Neural progenitor cell (in vitro differentiated cells): ENCODE measurements around the gene NKD1.

ENCODE experiments used
- EZH2 ChIP-seq: fragments of 200-600 bp; sonication (generic); IDR thresholded peaks from 2 replicates; pipeline ENCODE4 v1.6.1; 2017; ENCODE audit warnings: antibody characterized with exemption, mild to moderate bottlenecking, moderate library complexity
- EZH2phosphoT487 ChIP-seq: fragments of 200-600 bp; sonication (generic); IDR thresholded peaks from 2 replicates; pipeline ENCODE4 v1.6.1; 2017; ENCODE audit warnings: antibody characterized with exemption
- TF ChIP-seq, protein P1 (sequence below): fragments of 200-600 bp; sonication (generic); IDR thresholded peaks from 2 replicates; pipeline ENCODE4 v1.5.1; 2017; ENCODE audit warnings: antibody characterized with exemption, mild to moderate bottlenecking

DNA sequence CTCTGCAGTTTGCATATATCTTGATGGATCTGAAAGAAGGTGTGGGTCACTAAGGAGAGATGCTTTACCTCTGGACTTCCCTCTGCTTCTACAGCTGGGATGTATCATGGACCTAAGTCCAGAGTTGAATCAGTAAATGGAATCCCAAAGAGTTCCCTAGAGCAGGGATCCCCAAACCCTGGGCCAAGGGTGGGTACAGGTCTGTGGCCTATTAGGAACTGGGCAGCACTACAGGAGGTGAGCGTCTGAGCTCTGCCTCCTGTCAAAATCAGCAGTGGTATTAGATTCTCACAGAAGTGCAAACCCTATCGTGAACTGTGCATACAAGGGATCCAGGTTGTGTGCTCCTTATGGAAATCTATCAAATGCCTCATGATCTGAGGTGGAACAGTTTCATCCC is 39.3 kb downstream of the NKD1 start:
- TF ChIP-seq, protein P1, sequence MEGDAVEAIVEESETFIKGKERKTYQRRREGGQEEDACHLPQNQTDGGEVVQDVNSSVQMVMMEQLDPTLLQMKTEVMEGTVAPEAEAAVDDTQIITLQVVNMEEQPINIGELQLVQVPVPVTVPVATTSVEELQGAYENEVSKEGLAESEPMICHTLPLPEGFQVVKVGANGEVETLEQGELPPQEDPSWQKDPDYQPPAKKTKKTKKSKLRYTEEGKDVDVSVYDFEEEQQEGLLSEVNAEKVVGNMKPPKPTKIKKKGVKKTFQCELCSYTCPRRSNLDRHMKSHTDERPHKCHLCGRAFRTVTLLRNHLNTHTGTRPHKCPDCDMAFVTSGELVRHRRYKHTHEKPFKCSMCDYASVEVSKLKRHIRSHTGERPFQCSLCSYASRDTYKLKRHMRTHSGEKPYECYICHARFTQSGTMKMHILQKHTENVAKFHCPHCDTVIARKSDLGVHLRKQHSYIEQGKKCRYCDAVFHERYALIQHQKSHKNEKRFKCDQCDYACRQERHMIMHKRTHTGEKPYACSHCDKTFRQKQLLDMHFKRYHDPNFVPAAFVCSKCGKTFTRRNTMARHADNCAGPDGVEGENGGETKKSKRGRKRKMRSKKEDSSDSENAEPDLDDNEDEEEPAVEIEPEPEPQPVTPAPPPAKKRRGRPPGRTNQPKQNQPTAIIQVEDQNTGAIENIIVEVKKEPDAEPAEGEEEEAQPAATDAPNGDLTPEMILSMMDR: no peak
- TF ChIP-seq EZH2 (no peak), EZH2phosphoT487 (no peak)
